NB4 (cell line): ENCODE results near the gene ARHGAP26.

Experiments
- CTCF ChIP-seq: IDR thresholded peaks from one replicate; pipeline ENCODE4 v1.5.1; 2012; ENCODE audit warnings: low read depth, low read length
- MAX ChIP-seq: IDR thresholded peaks from 2 replicates; pipeline ENCODE4 v1.6.1; 2011; ENCODE audit warnings: low read depth, low read length
- POLR2A ChIP-seq: IDR thresholded peaks from 2 replicates; pipeline ENCODE4 v1.6.1; 2011; ENCODE audit warnings: mild to moderate bottlenecking; ENCODE audit not compliant: insufficient read length; ENCODE audit errors: extremely low read depth

GRCh38 chr5:142838845-142839244 lies 68.7 kb downstream of the ARHGAP26 start:
- no peak for TF ChIP-seq CTCF
- no peak for TF ChIP-seq POLR2A
- no peak for TF ChIP-seq MAX
